Measurements from ENCODE around the gene THTPA. TPM values are rescaled to one million over a fixed set of nuclear protein-coding genes. Genes with fewer than 3 reads are reported as not detected.
A peak's percentile ranks its signal among the peaks of the same experiment; 100 is the strongest.

The THTPA gene
- total and polyA plus RNA-seq, 9 of the 15 experiments (the other 6 are each of a cell fraction or from before 2014, with no cell fraction given): 2.4 to 8.7 (median 5.2) TPM

GRCh38 chr14:23555882-23556699 is at the start of gene THTPA (continued):
- TF ChIP-seq ZBTB40 (IDR thresholded peaks at IDR 0.05) (peak; percentile 61; the same call in 1 of the 2 replicates), ZBTB40 (CRISPR knock-in tag; IDR thresholded peaks at IDR 0.05) (no peak), U2AF2 (optimal IDR thresholded peaks at IDR 0.05; ENCODE audit: low read depth, low read length) (no peak), PHF21A (IDR thresholded peaks at IDR 0.05; ENCODE audit: borderline replicate concordance, low read depth) (no peak), GTF2A2 (tag; IDR thresholded peaks at IDR 0.05) (no peak), KLF6 (CRISPR knock-in tag; IDR thresholded peaks at IDR 0.05; ENCODE audit: borderline replicate concordance) (no peak; the same call in 1 of the 2 replicates), ZBTB26 (CRISPR knock-in tag; IDR thresholded peaks at IDR 0.05) (no peak), ZNF445 (CRISPR knock-in tag; IDR thresholded peaks at IDR 0.05; ENCODE audit: low read depth) (no peak), POLR2A (conservative IDR thresholded peaks at IDR 0.05) (peak; percentile 82), ATF7 (IDR thresholded peaks at IDR 0.05) (peak; percentile 63; the same call in 1 of the 2 replicates), ZNF143 (CRISPR knock-in tag; IDR thresholded peaks at IDR 0.05) (peak; percentile 92), VEZF1 (CRISPR knock-in tag; IDR thresholded peaks at IDR 0.05) (peak; percentile 45), TRIM24 (IDR thresholded peaks at IDR 0.05) (no peak), EWSR1 (IDR thresholded peaks at IDR 0.05; ENCODE audit: borderline replicate concordance, low read depth, partially characterized antibody) (no peak), TAF1 (IDR thresholded peaks at IDR 0.05; ENCODE audit: control insufficient read depth, extremely low read depth, insufficient read depth, low read length, severe bottlenecking) (peak; percentile 31), ZBTB17 (CRISPR knock-in tag; IDR thresholded peaks at IDR 0.05) (peak; percentile 63; the same call in 1 of the 2 replicates), ZNF79 (CRISPR knock-in tag; IDR thresholded peaks at IDR 0.05; ENCODE audit: low read depth) (no peak)
